Measurements from ENCODE around the gene DCC. TPM values are rescaled to one million over a fixed set of nuclear protein-coding genes. Genes with fewer than 3 reads are reported as not detected.

Gene DCC
- total and polyA plus RNA-seq, 3 donors from 2014 or later = 7.9 to 42.1 (median 24.5) TPM

- Histone ChIP-seq H3K27me3 (no peaks in the 10 kb centered on the region), H3K4me1 (no peaks in the 10 kb centered on the region), H3K9me3 (no peaks in the 10 kb centered on the region), H3K36me3 (ENCODE audit: low read depth, missing control alignments) (no peaks in the 10 kb centered on the region), H3K27ac (no peak overlapping the region), H3K4me3 (no peak overlapping the region)
- TF ChIP-seq CTCF (IDR thresholded peaks at IDR 0.05) (no peak), POLR2A (IDR thresholded peaks at IDR 0.05) (no peak)
- intact Hi-C loops (cut with DNase I; ENCODE audit: low total_unique reads) = no loop called here
- no peak for DNase-seq
- 57 to 65% methylated on average over 3 of the region's 3 CpGs for WGBS, 2 donors
These were observed 613.4 kb downstream of the DCC start for GRCh38 chr18:52953387-52953786.

GRCh38 chr18:52963481-52963880 lies 623.5 kb downstream of the DCC start:
- no peak for TF ChIP-seq POLR2A (IDR thresholded peaks at IDR 0.05)
- WGBS, 2 donors = 59 to 67% methylated on average over 2 of the region's 2 CpGs
- no peak for DNase-seq

GRCh38 chr18:52970686-52971085 lies 630.7 kb downstream of the DCC start:
- no peaks in the 10 kb centered on the region for H3K4me1 ChIP-seq
- no peaks in the 10 kb centered on the region for H3K27me3 ChIP-seq
- DNase-seq = no peak
- H3K36me3 ChIP-seq (ENCODE audit: low read depth, missing control alignments) = no peaks in the 10 kb centered on the region
- no peaks in the 10 kb centered on the region for H3K9me3 ChIP-seq
- 85 to 87% methylated on average over 2 of the region's 2 CpGs for WGBS, 2 donors
- intact Hi-C loops (cut with DNase I; ENCODE audit: low total_unique reads) = no loop called here
- H3K27ac ChIP-seq = no peak overlapping the region
- TF ChIP-seq CTCF (IDR thresholded peaks at IDR 0.05) (no peak), POLR2A (IDR thresholded peaks at IDR 0.05) (no peak)
- no peak overlapping the region for H3K4me3 ChIP-seq

More at GRCh38 chr18:52963481-52963880, 623.5 kb downstream of the DCC start:
- Histone ChIP-seq H3K27ac (no peak overlapping the region), H3K9me3 (no peaks in the 10 kb centered on the region), H3K27me3 (no peaks in the 10 kb centered on the region), H3K4me3 (no peak overlapping the region), H3K4me1 (no peaks in the 10 kb centered on the region), H3K36me3 (ENCODE audit: low read depth, missing control alignments) (no peaks in the 10 kb centered on the region)
- intact Hi-C loops (cut with DNase I; ENCODE audit: low total_unique reads) = no loop called here

GRCh38 chr18:52971097-52971496 lies 631.1 kb downstream of the DCC start:
- H3K4me1 ChIP-seq = no peaks in the 10 kb centered on the region
- 74 to 78% methylated on average over 2 of the region's 2 CpGs for WGBS, 2 donors
- no peak for DNase-seq
- H3K36me3 ChIP-seq (ENCODE audit: low read depth, missing control alignments) = no peaks in the 10 kb centered on the region
- no peak overlapping the region for H3K4me3 ChIP-seq
- H3K27me3 ChIP-seq = no peaks in the 10 kb centered on the region
- intact Hi-C loops (cut with DNase I; ENCODE audit: low total_unique reads) = no loop called here
- TF ChIP-seq CTCF (IDR thresholded peaks at IDR 0.05) = no peak
- TF ChIP-seq POLR2A (IDR thresholded peaks at IDR 0.05) = no peak
- no peaks in the 10 kb centered on the region for H3K9me3 ChIP-seq
- no peak overlapping the region for H3K27ac ChIP-seq

GRCh38 chr18:52979892-52980291 lies 639.9 kb downstream of the DCC start:
- intact Hi-C loops (cut with DNase I; ENCODE audit: low total_unique reads) = no loop called here
- Histone ChIP-seq H3K4me1 (no peaks in the 10 kb centered on the region), H3K36me3 (ENCODE audit: low read depth, missing control alignments) (no peaks in the 10 kb centered on the region), H3K27me3 (no peaks in the 10 kb centered on the region), H3K4me3 (no peak overlapping the region), H3K9me3 (no peaks in the 10 kb centered on the region), H3K27ac (no peak overlapping the region)
- no peak for DNase-seq
- TF ChIP-seq CTCF (IDR thresholded peaks at IDR 0.05) = no peak
- 64 to 80% methylated on average over 6 of the region's 6 CpGs for WGBS, 2 donors

All from testis (tissue), 3 donors.